Testis (tissue), 5 donors: Measurements from ENCODE around the gene AMACR. TPM values are rescaled to one million over a fixed set of nuclear protein-coding genes. Genes with fewer than 3 reads are reported as not detected.
A peak's percentile ranks its signal among the peaks of the same experiment; 100 is the strongest.

Experiments
- DNase-seq: peaks from one replicate; pipeline ENCODE4 v3.0.0-alpha.2; 2019
- H3K27ac ChIP-seq, 2 donors: fragments of 200-600 bp; sonication (generic); one replicate each; pipeline ENCODE4 v1.5.1; 2019
- H3K27me3 ChIP-seq: fragments of 200-600 bp; sonication (generic); one replicate; pipeline ENCODE4 v1.5.1; 2019
- H3K36me3 ChIP-seq: fragments of 200-600 bp; sonication (generic); one replicate; pipeline ENCODE4 v1.5.1; 2017; ENCODE audit warnings: low read depth; ENCODE audit errors: missing control alignments
- H3K4me1 ChIP-seq: fragments of 200-600 bp; sonication (generic); one replicate; pipeline ENCODE4 v1.5.1; 2019
- H3K4me3 ChIP-seq, 2 donors: fragments of 200-600 bp; sonication (generic); one replicate each; pipeline ENCODE4 v1.5.1; 2017 to 2019
- H3K9me3 ChIP-seq: fragments of 200-600 bp; sonication (generic); one replicate; pipeline ENCODE4 v1.5.1; 2017
- POLR2A ChIP-seq: fragments of 450-650 bp; IDR thresholded peaks from one replicate; pipeline ENCODE4 v1.6.1; 2017; ENCODE audit warnings: antibody characterized with exemption, mild to moderate bottlenecking, moderate library complexity
- whole genome bisulfite sequencing, 2 donors: methylation state at CpG; one replicate each; pipeline ENCODE4 v1.1.5; 2018; 5-methylcytosine and 5-hydroxymethylcytosine counted together
- intact Hi-C: fragments of 100-400 bp; cut with DNase I; formaldehyde crosslinking; loops from one replicate; pipeline ENCODE4 v1.15.1; 2023; ENCODE audit warnings: low total_unique reads
- long read RNA-seq, 2 donors: transcript quantifications; one replicate each; lab custom pipeline, GENCODE V29; 2026
- polyA plus RNA-seq: library from polyadenylated mRNA; stranded (reverse); fragments of 350-450 nt; fragmentation: Illumina TruSeq; extraction: RNeasy Lipid Tissue Mini Kit (QIAGEN cat#74804); gene quantifications from one replicate; pipeline ENCODE4 v1.2.3, GENCODE V29; 2014; ENCODE audit warnings: low read depth, low replicate concordance; ENCODE audit not compliant: insufficient read depth
- total RNA-seq, 2 donors: library from RNA; depleted of rRNA; stranded (reverse); fragments of >200 nt; gene quantifications; one replicate each; pipeline ENCODE4 v1.2.3, GENCODE V29; 2016
- TF ChIP-seq, protein P1 (sequence below), 3 experiments: fragments of 450-650 bp in 2 of 3; fragments of 200-600 bp in 1 of 3; sonication (generic) in 1 of 3; IDR thresholded peaks; one replicate each; pipeline ENCODE4 v1.5.1; 2016 to 2019; ENCODE audit warnings: antibody characterized with exemption in 3 of 3, mild to moderate bottlenecking in 2 of 3, moderate library complexity in 1 of 3

AMACR gene
- total RNA-seq (10 to 100 TPM in 1 of 2 donors, 1 to 10 TPM in 1; 6.9 to 12.6 TPM), polyA plus RNA-seq (12.1 TPM)
- long read RNA-seq, donor 1, full-length matches to known transcripts = 13 of 13 reads
- long read RNA-seq, donor 1, partial matches to known transcripts = 0 of 13 reads
- long read RNA-seq, donor 1, other reads (novel, unspliced or antisense) = 0 of 13 reads
- long read RNA-seq, donor 2, full-length matches to known transcripts = 7 of 7 reads
- long read RNA-seq, donor 2, partial matches to known transcripts = 0 of 7 reads
- long read RNA-seq, donor 2, other reads (novel, unspliced or antisense) = 0 of 7 reads

DNA sequence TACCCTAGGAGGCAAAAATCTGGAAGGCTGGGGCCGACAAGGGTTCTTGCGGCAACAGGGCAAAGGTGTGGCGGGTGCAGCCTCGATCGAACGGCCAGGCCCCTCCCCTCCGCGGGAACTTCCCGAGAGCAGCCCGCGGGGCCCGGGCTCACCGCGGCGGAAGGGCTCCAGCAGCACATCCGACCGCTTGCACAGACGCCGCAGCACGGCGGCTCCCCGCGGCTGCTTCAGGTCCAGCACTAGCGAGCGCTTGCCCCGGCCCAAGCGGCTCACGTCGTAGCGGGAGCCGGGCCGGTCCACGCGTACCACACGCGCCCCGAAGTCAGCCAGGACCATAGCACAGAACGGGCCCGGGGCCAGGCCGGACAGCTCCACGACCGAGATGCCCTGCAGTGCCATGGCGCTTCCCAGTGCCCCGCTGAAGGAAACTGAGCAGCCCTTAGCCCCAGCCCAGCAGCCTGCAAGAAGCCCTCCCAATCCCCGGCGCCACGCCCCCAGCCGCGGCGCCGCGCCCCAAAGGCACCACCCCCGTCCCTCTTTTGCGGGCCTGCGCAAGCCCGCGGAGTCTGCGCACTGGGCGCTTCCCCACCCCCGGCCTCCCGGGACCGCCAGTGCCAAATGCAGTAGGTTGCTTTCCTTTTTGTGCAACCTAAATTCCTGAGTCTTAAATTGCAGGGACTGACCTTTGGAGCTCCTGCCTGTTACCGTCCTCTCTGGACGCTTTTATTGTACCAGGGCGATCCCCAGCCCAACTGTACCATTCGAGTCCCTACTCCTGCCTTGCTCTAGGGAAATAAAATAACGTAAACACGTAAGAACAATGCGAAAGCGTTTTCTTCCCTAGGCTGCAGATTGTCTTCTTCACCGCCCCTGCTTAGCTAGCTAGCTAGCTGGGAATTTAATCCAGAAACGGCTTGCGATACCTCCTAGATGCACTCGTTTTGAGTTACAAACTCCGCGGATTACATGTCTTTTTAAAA is at the start of gene AMACR:
AMACR (minus strand) TSS at position 430 of the 980 bp plus-strand sequence; CDS start at position 399, 31 bp downstream.
- peak; percentile 93 for DNase-seq
- no peaks in the 10 kb centered on the region for H3K27me3 ChIP-seq
- peak; percentile 35 for TF ChIP-seq POLR2A
- TF ChIP-seq, protein P1, sequence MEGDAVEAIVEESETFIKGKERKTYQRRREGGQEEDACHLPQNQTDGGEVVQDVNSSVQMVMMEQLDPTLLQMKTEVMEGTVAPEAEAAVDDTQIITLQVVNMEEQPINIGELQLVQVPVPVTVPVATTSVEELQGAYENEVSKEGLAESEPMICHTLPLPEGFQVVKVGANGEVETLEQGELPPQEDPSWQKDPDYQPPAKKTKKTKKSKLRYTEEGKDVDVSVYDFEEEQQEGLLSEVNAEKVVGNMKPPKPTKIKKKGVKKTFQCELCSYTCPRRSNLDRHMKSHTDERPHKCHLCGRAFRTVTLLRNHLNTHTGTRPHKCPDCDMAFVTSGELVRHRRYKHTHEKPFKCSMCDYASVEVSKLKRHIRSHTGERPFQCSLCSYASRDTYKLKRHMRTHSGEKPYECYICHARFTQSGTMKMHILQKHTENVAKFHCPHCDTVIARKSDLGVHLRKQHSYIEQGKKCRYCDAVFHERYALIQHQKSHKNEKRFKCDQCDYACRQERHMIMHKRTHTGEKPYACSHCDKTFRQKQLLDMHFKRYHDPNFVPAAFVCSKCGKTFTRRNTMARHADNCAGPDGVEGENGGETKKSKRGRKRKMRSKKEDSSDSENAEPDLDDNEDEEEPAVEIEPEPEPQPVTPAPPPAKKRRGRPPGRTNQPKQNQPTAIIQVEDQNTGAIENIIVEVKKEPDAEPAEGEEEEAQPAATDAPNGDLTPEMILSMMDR (IDR thresholded peaks at IDR 0.05) = no peak
- peak within 1 kb of the TSS; percentile 66 to 81 for H3K4me3 ChIP-seq
- no peaks in the 10 kb centered on the region for H3K4me1 ChIP-seq
- H3K9me3 ChIP-seq = no peaks in the 10 kb centered on the region
- H3K27ac ChIP-seq = peak within 1 kb of the TSS; percentile 67 to 90
- WGBS, 2 donors = 1% methylated on average over 37 to 69 of the region's 76 CpGs
- no peaks in the 10 kb centered on the region for H3K36me3 ChIP-seq
- intact Hi-C loops = no loop called here

DNA sequence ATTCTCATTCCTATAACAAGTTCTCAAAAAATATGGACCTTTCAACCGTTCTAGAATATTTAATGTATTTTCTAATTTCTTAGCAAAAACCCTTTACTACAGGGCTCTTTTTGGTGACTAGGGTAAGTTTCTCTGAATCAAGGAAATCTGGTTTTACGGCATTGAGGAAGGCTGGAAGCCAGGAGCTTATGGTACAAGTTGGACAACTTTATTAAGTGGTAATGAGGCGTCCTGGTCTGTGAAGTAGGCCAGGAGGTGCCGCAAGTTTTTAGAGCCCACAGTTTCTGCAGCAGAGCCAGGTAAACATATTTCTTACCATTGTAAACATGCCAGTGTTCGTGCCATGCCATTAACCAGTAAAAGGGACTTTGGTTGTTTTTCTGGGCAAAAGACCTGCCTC is 49.7 kb upstream of the AMACR start:
- no peaks in the 10 kb centered on the region for H3K4me1 ChIP-seq
- no peaks in the 10 kb centered on the region for H3K36me3 ChIP-seq
- H3K4me3 ChIP-seq = no peak overlapping the region
- intact Hi-C loops = no loop called here
- WGBS, 2 donors = 88 to 96% methylated on average over 5 of the region's 5 CpGs
- H3K27me3 ChIP-seq = no peaks in the 10 kb centered on the region
- H3K9me3 ChIP-seq = no peaks in the 10 kb centered on the region
- H3K27ac ChIP-seq = no peak overlapping the region
- no peak for DNase-seq
- TF ChIP-seq, protein P1 (IDR thresholded peaks at IDR 0.05) = no peak

DNA sequence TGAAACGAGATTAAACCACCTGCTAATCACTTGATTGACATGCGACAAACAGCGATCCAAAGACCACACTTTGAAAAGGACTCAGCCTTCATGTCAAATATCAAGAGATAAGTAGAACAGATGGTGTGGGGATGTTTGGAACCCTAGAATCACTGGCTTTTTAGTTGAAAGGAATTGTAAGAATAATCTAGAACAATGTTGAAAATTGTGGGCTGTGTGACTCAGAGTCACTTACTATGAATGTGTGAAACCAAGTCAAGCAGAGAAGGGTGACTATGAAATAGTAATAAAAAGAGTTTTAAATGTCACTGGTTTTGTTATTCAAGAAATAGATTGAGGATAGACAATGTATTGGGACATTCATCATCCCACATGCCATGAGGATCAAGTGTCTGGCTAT is 49.3 kb upstream of the AMACR start:
- no peaks in the 10 kb centered on the region for H3K9me3 ChIP-seq
- WGBS, 2 donors = 91 to 97% methylated on average over 3 of the region's 3 CpGs
- no peaks in the 10 kb centered on the region for H3K36me3 ChIP-seq
- H3K27ac ChIP-seq = no peak overlapping the region
- intact Hi-C loops = no loop called here
- H3K4me1 ChIP-seq = no peaks in the 10 kb centered on the region
- DNase-seq = no peak
- no peak for TF ChIP-seq POLR2A
- TF ChIP-seq, protein P1 (IDR thresholded peaks at IDR 0.05) = no peak
- no peak overlapping the region for H3K4me3 ChIP-seq
- no peaks in the 10 kb centered on the region for H3K27me3 ChIP-seq

DNA sequence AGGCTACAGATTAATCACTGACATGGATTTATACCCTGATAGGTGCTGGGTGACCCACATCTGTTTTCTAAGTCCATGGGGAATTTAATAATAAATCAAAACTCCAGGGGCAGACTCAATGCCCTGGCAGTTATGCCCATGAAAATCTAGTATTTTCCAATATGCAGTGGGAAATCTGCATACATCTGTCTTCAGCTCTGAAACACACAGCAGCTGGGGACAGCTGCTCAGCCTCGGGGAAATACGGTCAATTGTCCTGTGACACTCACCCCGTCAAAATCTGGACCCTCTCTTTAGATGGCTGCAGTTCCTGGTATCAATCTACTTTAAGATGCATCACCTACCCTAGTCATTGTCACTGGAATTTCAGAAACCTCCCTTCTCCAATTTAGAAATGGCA is 47.8 kb upstream of the AMACR start:
- TF ChIP-seq, protein P1 (IDR thresholded peaks at IDR 0.05) = no peak
- no peak for TF ChIP-seq POLR2A
- H3K27ac ChIP-seq = no peak overlapping the region

More for the DNA sequence above, 47.8 kb upstream of the AMACR start:
- intact Hi-C loops = no loop called here
- no peaks in the 10 kb centered on the region for H3K27me3 ChIP-seq
- no peaks in the 10 kb centered on the region for H3K9me3 ChIP-seq
- 62 to 84% methylated on average over 3 of the region's 3 CpGs for WGBS, 2 donors
- H3K4me3 ChIP-seq = no peak overlapping the region
- no peaks in the 10 kb centered on the region for H3K36me3 ChIP-seq
- no peaks in the 10 kb centered on the region for H3K4me1 ChIP-seq
- DNase-seq = no peak
